HG03354 (cell line): ENCODE results near the gene CSF1R.
"Not testable (repeated sequence)": the region's sequence is repeated elsewhere in the genome, so short reads cannot be mapped to it uniquely, and the experiment has no call there.

ENCODE experiments used
- ATAC-seq: cut with Tn5 transposase; IDR thresholded peaks from one replicate; pipeline ENCODE4 v1.9.1; 2021; ENCODE audit warnings: mild to moderate bottlenecking; ENCODE audit not compliant: unreplicated experiment, poor library complexity, severe bottlenecking

CSF1R gene

GRCh38 chr5:150060471-150060870 is 25.9 kb downstream of the CSF1R start:
- ATAC-seq: no peak

- no peak for ATAC-seq
Measured at GRCh38 chr5:150059623-150060022, 26.7 kb downstream of the CSF1R start.

- ATAC-seq: no peak
Measured at GRCh38 chr5:150058480-150059126, 27.8 kb downstream of the CSF1R start.

GRCh38 chr5:150057996-150058395 is 28.4 kb downstream of the CSF1R start:
- ATAC-seq: no peak

- ATAC-seq: no peak
Measured at GRCh38 chr5:150057511-150057910, 28.8 kb downstream of the CSF1R start.

- ATAC-seq: no peak
Measured at GRCh38 chr5:150057052-150057451, 29.3 kb downstream of the CSF1R start.

DNA sequence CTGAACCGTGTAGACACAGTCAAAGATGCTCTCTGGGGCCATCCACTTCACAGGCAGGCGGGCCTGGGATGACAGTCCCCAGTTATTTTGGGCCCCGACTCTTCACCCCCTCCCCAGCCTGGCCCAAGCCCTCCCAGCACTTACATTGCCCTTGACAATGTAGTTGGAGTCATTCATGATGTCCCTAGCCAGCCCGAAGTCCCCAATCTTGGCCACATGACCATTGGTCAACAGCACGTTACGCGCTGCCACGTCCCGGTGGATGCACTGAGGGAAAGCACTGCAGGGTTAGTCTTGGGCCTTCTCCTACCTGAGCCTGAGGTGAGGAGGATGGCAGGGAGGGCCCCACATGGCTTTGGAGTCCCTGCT is 30.3 kb downstream of the CSF1R start:
- no peak for ATAC-seq

DNA sequence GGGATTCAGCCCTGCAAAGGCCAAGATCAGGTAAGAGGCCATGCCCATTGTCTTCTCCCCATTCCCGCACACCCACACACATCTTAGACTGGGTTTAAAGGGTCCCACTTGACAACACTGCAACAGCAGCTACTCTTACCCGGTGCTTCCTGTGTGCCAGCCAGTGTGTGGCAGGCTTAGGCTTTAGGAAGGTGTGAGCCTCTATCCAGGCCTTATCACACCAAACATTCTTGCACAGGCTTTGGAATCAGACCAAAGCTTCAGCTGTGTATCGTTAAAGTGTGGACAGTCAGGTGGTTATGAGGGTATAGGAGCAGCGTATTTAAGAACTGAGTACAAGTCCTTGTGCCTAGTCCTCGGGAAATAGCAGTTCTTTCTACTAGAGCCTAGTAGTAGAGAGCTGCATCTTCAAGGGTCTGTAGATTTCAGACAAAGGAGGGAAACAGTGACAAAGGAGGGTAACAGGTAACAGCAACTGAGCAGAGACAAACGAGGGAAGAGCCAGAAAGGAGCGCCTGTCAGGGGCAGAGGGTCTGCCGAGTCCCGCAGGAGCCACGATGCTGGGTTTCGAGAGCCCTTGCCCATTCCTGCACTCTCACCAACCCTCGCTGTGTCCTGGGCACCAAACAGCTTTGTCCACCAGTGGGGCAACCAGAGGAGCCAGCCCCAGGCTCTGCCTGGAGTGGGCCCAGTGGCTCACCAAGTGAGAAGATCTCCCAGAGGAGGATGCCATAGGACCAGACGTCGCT is 30.9 kb downstream of the CSF1R start:
- no peak for ATAC-seq

- no peak for ATAC-seq
Measured at GRCh38 chr5:150054569-150054968, 31.8 kb downstream of the CSF1R start.

GRCh38 chr5:150053713-150054392 is 32.5 kb downstream of the CSF1R start:
- no peak for ATAC-seq

DNA sequence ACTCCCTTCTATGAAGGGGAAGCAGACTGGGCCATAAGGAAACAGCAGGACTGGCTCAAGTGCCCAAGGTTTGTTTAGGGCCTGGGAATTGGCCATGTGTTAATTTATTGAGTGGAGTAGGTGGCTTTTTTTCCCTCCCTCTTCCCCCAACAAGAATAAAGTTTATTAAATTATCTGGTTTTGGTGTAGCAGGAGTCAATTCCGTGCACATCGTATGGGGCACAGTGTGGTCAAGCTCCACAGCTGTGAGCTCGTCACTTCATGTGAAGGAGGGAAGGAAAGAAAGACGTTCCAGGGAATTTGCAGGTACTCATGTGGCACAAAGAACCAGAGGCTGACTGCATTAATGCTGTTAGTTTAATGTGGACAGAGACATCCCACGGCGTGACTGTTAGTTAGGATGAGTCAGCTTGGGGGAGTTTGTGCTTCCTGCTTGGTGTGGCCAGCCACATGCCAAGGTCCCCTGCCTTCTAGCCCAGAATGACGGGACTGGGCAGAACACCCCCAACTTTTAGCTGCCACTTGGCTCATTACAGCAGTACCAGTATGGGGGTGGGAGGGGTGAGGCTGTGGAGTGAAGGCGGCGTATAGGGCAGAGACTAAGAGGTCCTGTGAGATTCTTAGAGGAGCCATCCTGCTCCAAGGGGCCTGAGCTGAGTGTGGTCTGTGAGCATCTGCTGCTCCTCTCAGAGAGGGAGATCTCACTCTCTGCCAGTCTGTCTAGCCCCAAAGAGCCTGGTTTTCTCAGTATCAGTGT is 33.2 kb downstream of the CSF1R start:
- no peak for ATAC-seq

- ATAC-seq: no peak
Measured at GRCh38 chr5:150052226-150052955, 34.0 kb downstream of the CSF1R start.

- ATAC-seq: no peak
Measured at GRCh38 chr5:150051657-150052195, 34.6 kb downstream of the CSF1R start.

DNA sequence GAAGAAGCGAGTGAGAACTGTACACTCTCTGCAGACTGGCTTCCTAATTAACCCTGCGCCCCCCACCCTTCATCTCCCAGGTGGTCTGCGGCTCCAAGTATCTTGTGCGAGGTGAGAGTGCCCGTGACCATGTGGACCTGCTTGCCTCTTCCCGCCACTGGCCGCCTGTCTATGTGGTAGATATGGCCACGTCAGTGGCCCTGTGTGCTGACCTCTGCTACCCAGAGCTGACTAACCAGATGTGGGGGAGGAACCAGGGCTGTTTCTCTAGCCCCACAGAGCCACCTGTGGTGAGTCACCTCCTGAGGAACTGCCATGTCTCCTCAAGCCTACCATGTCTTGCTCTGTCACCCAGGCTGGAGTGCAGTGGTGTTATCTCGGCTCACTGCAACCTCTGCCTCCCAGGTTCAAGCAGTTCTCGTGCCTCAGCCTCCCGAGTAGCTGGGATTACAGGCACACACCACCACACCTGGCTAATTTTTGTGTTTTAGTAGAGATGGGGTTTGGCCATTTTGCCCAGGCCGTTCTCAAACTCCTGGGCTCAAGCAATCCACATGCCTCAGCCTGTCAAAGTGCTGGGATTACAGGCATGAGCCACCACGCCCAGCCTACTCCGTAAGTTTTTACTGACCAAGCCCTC is 36.1 kb downstream of the CSF1R start:
- not testable (repeated sequence) for ATAC-seq

DNA sequence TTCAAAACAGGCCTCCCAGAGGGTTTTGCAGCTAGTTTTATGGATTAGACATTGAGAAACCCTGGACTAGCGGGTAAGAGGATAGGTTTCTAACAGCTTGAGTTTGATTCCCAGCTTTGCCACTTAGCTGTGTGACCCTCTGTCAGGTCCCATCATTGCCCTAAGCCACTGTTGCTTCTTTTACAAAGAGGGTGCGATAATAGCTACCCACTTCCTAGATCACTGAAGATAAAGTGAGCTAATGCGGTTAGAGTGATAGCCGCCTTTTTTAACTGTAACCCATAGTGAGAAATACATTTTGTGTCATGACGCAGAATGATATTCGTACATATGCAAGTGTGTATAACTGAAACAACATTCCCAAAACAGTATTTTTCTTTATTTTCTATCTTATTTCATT is 40.3 kb downstream of the CSF1R start:
- ATAC-seq: no peak

- ATAC-seq: no peak
Measured at GRCh38 chr5:150045549-150045948, 40.8 kb downstream of the CSF1R start.

GRCh38 chr5:150044712-150045111 is 41.6 kb downstream of the CSF1R start:
- ATAC-seq: no peak

GRCh38 chr5:150044329-150044681 is 42.0 kb downstream of the CSF1R start:
- ATAC-seq: no peak
